GM21723 (cell line): Measurements from ENCODE around the gene DDN.
A peak's percentile ranks its signal among the peaks of the same experiment; 100 is the strongest.

Experiments used
- ATAC-seq: cut with Tn5 transposase; IDR thresholded peaks from one replicate; pipeline ENCODE4 v1.9.1; 2021; ENCODE audit warnings: mild to moderate bottlenecking, moderate library complexity; ENCODE audit not compliant: unreplicated experiment

The DDN gene

DNA sequence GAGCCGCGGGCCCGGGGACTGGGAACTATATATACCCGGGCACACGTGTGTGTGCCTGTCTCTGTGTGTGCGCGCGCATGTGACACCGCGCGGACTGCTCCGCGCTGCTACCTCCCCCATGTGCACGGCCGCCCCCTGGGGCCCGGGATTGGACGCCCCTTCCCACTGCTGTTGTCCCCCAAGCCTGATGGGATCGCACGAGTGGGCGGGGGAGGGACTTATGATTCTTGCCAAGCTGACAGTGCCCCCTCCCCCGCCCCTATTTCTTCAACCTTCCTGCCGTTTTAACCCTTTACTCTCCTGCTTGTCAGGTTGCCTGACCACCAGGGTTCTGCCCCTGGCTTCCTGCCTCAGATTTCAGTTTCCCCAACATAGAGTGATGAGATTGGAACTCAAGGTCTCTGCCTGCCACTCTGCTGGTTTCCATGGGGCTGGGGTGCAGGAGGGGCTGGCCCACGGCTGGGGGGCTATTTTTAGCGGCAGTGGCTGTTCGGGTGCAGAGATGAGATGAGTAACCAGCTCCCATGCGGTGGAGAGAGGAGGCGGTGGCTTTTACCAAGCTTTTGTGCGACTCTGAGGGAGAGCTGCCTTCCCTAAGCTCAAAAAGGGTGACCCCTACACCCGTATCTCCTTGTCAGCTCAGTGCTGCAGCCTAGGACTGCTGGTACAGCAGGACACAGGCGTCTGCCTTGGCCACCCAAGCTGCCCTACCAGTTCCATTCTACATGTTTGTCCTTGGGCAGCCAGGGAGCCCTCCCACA lies at the start of gene DDN:
TSS of gene DDN (minus strand) at position 5 of the 761 bp plus-strand sequence. CDS start 88 bp downstream, outside the sequence.
- ATAC-seq: peak; percentile 35

DNA sequence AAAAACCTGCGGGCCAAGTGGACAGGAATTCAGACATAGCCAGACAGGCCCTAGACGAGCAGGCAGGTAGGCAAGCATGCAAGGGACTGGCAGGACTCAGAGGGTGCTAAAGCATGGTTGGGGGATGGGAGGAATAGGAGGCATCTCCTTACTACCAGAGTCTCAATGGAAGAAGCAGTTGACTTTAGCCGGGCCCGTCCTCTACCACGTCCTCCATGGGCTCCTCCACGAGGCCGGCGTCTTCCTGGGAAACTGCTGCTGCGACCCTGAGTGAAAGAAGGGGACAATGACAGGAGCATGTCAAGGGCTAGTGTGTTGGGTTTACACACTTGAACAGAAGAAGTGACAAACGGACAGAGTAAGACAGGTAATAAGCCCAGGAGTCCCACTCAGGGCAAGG lies 49.8 kb upstream of the DDN start:
- no peak for ATAC-seq

DNA sequence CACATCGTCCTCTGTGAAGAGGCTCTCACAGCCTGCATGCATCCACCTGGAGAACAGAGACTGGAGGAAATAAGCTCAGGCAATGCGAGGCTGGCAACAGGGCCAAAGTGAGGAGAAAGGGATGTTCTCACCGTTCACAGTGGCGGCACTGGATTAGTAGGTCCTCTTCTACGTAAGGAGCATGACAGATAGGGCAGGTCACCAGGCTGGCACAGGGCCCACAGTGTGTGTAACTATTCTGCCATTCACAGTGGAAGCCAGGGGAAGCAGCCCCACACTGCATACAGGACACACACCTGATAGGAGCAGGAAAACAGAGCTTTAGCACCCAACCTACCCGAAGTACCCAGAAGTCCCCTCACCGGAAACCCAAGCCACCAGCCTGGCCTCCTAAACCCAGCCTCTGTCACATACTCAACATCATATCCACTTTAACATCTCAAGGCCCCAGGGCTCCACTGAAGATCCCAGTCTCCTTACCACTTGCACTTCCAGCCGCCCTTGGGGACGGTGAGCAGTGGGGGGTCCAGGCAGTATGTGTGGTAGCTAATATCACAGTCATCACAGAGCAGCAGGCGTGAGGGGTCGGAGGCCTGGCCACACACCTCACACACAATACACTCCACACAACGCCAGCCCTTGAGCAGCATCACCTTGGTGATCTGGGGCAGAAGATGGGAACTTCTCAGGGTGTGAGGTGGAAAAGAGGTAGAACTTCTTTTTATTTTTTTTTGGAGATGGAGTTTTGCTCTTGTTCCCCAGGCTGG lies 47.1 kb upstream of the DDN start:
- no peak for ATAC-seq

DNA sequence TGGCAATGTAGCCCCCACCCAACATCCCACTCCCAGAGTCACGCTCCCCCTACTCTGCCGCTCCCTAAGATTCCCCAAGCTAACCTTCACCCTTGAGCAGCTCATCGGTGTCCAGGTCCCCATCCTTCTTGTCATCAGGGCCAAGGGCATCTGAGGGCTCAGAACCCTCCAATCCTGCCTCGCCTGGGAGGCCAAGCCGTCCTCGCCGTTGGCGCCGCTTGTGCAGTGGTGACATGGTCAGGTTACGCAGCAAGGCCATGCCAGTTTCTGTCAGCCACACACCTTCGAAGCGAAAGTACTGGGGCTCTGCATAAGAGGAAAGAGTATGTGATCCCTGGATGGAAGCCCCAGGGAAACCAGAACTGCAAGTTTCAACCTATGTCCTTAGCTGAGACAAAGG lies 45.5 kb upstream of the DDN start:
- no peak for ATAC-seq

DNA sequence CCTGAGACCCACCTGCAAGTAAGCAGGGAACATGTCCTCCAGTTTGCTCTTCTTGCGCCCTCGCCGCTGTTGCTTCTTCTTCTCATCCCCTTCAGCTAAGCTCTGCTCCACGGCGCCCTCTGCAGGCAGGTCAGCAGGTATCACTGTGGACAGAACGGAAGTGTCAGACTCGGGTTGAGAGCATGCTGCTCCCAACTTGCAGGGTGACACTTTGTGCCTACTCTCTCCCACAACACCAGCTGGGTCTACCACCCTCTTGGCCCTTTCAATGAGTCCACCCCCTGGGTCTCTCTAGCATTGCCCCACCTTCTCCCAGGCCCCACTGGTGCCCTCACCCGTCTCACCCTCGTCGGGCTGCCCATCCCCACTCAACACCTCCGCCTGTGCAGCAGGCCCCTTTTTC lies 44.7 kb upstream of the DDN start:
- ATAC-seq: no peak

DNA sequence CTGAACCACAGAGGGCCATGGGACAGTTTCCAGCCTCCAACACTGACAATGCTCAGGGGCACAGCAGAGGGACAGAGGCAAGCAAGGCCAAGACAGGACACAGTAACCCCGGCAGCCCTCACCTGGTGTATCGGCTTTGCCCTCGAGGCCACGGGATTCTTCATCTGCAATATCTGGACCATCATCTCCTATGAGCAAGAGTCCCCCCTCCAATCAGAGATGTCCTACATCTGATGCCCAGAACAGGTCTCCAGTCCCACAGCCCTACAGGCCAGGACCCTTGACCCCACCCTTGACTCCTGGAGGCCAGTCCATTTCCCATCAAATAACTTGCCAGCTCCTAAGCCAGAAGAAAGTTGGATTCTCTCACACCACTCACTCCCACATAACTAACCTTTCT lies 44.1 kb upstream of the DDN start:
- no peak for ATAC-seq

DNA sequence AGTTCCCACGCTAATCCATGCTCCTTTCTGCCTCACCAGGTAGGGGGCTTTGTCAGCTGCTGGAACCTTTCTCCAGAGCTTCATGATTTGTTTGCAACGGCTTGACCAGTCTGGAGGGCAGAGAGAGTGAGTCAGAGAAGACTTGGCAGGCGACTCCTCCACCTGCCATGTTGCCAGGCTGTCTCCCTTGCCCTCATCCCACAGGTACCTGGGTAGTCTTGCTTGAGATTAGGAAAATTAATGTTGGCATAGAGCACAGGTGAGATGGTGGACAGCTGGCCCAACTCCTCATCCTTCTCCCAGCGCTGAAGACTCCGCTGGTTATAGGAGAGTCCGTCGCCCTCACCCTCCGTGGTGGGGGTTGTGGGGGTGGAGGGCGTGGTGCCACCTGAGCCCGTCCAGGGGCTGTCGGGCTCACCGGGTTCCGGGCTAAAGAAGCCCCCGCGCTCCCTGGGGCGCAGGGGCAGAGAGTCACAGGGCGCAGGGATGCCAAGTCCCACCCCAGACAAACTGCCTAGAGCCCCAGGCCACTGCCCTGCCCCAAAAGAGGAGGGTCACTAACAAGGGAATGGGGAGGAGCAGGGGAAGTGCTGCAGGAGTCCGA lies 42.8 kb upstream of the DDN start:
- no peak for ATAC-seq

DNA sequence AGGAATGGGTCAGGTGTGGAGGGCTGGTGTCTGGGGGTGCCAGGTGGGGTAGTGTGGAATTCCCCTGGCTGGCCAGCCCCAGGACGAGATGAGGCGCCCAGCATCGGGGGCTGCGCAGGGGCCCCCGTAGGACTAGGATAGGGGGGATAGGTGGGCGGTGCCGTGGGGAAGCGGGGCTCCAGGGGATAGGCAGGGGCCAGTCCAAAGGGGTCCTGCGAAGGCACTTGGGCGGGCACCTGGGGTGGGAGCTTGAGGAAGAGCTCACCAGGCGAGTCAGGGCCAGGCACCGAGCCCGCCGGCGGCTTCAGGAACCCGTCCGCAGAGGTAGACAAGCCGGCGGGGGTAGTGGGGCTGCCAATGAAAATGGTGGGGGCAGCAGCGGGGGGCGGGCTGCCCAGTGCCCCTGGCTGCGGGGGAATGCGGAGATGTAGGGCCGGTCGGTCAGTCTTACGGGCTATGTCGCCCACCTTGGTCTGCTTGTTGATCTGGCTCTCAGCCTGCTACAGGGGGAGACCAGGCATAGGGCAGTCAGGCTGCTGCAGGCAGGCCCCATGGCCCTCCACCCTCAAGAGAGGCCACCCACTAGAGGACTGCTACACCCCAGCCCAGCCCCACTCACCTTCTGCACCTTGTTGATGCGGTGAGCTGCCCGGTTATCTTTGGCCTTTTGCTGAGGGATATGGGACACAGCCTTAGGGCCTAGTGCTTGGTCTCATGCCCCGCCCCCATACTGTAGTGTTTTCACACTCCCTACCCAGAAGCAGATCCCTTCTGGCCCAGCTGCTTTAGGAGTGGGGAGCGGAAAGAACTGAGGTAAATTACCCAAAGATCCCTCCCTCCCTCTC lies 42.1 kb upstream of the DDN start:
- no peak for ATAC-seq

DNA sequence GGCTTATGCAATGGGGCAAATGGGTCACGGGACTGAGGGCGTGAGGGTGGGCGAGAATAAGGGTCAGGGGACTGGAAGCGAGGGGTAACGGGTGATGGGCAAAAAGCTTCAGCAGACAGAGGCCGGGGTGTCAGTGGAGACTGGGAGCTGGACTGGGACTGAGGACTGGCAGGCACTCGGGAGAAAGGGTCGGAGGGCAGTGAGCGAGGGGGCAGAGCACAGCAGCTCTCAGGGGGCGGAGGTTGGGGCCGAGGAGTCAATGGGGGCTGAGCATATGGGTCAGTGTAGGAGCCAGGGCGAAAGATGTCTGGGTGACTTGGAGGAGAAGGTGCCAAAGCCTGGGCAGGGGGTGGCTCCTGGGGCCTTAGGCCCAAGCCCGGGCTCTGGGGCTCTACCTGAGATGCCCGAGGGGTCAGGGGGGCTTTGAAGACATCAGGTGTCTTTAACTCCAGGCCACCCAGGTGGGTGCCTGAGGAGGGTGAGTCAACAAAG lies 41.2 kb upstream of the DDN start:
- ATAC-seq: no peak

DNA sequence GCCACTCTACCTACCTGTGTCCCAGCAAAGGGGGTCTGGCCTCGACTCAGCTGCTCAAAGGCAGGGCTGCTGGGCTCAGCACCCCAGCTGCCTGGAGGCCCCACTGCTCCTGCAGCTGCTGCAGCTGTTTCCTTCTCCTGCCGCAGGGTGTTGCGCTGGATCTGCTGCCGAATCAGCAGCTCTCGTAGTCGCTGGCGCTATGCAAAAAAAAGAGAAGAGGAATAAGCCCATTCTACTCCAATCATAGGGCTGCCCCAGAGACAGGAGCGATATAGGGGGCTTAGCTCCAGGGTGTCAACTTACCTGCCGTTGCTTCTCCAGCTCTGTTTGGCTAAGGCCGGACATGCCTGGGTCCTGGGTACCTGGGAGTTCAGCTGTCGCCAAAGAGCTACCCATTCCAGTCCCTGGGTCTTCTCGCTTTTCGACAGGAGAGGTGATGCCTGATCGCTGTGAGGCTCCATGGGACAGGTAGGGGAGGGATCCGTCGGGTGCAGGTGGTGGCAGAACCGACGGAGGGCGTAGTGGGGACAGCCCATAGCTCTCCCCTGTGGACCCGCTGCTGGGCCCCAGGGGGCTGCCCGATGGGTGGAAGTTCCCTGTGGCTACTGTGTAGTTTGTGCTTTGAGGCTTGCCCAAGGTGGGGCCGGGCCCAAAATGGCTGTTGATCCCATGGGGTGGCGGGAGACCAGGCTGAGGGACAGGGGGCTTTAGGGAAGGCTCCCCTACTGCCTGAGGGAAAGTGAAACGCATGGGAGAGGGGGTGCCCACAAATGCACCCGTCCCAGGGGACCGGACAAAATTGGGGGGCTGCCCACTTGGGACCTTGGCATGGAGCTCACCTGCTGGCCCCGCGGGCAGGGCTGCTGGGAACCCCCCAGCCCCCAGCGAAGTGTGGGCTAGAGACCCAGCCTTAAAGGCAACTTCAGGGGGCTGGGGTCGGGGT lies 40.5 kb upstream of the DDN start:
- ATAC-seq: no peak

DNA sequence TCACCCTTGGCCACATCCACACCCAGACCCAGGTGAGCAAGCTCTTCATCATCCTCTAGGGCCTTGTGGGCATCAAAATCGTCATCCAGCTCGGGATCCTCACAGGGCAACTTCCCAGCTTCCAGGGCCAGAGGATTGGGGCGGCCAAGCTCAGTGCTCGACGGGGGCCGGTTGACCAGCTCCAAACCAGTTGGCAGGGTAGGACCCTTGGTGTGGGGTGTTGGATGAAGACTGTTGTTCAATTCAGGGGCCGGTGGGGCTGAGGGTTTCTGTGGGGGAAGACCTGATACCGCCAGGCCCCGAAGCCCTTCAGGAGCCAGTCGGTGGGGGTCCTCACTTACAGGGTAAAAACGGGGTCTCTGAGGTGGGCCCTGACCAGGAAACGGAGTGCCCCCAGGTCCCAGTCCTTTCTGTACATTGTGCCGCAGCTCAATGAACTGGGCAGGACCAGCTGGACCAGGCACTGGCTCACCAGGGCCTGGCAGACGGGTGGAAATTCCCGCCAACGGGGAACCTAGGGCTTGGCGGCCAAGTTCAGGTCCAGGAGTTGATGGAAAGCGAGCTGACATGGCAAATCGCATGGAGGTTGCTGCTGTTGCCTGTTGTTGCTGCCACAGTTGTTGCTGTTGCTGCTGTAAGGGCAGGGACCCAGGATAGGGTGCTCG lies 39.2 kb upstream of the DDN start:
- no peak for ATAC-seq

DNA sequence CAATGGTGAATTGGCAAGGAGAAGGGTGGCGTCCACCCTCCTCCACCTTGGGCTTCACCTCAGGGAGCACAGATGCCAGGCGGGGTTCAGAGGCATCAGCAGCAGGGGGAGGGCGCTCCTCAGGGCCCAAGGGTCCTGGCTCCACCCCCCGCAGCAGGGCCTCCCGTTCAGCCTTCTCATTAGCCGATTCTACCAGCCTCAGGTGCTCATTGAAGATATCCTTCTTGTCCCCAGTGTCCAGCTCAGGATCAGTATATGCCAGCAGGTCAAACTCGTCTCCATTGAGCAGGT lies 38.7 kb upstream of the DDN start:
- ATAC-seq: no peak

DNA sequence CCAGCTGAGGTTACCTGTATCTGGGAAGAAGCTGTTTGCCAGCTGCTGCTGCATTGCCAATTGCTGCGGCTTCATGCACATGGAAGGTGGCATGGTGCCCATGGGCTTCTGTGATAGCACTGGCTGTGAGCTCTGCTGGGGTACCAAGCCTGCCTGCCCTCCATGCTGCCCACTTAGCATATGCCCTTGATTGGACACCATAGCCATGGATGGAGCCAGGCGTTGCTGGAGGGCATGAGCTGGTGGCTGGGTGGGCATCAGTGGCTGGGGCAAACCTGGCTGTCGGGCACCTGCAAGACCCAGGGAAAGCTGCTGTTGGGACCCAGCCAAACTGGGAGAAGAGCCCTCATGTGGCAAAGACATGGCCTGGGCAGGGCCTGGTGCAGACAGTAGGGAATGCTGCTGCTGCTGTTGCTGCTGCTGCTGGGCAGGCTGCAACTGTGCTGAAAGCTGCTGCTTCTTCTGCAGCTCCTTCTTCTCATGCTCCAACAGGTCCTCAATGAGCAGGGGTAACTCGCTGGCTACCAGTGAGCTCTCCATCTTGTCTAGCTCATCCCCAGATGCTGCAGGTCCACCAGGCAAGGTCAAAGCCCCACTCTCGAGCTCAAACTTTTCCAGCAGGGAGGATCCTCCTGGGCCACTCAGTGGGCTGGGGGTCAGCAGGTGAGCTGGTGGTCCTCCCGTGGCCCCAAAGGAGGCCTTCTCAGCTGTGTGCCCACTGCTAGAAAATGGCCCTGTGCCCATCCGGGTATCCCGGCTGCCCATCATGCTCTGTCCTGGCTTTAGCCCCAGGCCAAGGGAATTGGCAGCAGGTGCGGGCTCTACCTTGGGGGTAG lies 38.2 kb upstream of the DDN start:
- no peak for ATAC-seq

DNA sequence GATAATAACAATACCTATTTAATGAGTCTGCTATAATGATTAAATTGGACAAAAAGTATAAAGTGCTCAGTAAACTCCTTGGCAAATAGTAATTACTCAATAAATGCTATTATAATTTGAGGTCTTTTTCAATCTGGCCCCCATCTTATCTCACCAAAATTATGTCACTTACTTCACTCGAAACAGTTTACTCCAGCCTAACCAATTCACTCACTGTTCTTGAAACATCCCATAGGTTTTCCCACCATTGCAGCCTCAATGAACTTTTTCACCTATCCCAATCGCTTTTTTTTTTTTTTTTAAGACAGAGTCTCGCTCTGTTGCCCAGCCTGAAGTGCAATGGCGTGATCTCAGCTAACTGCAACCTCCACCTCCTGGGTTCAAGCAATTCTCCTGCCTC lies 36.9 kb upstream of the DDN start:
- no peak for ATAC-seq

DNA sequence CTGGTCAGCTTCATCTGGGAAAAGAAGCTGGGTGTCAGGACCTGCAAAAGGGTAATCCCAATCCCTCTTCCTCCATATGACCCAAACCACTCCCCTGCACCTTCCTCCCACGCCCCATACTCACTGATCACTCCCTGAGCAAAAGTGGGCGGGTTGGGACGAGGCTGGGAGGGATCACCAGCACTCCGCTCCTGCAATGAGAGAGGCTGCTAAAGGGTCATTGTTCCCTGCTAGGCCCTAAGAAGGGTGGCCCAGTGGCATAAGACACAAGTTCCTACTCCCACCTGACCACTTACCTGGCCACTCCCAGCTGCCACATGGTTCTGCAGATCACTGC lies 35.1 kb upstream of the DDN start:
- no peak for ATAC-seq

DNA sequence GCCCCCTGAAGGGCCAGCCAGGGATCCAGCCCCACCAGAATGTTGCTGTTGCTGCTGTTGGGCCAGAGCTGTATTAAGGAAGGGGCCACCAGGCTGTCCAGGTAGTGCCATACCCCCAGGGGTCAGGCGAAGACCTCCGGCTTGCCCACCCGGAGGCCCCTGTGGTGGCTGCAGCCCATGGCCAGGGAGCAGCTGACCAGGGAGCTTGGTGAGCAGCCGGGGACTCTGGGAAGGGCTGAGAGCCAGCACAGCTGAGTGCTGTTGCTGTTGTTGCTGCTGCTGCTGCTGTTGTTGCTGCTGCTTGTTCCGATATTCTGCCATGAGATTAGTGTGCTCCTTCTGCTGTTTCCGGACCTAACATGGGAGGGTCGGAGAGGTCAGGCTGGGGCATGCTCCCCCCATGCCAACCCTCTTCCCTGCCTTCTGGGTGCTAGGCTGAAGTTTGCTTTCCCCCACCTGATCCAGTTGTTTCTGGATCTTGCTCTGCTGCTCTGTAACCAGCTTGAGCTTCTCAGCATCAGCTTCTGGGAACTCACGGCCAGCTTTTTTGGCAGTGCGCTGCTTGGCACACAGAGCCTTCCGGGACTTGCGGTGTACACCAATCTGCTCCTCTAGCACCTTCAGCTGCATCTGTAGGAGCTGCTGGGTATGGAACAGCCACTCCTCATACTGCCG lies 34.6 kb upstream of the DDN start:
- ATAC-seq: no peak

DNA sequence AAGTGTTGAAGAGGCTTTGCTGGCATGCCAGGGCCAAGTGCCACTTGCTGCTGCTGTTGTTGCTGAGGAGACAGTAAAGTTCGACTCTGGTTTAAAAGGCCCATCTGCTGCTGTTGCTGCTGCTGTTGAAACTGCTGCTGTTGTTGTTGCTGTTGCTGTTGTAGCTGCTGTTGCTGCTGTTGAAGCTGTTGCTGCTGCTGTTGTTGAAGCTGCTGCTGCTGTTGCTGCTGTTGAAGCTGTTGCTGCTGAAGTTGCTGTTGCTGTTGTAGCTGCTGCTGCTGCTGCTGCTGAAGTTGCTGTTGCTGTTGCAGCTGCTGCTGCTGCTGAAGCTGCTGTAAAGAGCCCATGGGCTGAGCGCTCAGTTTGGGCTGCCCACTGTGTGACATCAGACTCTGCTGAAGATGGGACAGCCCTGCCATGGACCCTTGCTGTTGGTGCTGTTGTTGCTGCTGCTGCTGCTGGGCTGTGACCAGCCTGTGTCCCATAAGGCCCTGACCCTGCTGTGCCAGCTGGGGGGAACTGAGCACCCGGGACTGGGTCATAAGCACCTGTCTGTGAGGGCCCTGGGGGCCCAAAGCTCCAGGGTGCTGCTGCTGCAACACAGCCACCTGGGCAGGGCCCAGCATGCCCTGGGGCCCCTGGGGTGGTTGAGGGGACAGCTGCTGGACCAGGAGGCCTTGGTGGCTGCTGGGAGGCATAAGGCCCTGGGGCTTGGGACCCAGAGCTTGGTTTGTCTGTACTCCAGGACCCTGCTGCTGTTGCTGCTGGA lies 33.7 kb upstream of the DDN start:
- no peak for ATAC-seq

DNA sequence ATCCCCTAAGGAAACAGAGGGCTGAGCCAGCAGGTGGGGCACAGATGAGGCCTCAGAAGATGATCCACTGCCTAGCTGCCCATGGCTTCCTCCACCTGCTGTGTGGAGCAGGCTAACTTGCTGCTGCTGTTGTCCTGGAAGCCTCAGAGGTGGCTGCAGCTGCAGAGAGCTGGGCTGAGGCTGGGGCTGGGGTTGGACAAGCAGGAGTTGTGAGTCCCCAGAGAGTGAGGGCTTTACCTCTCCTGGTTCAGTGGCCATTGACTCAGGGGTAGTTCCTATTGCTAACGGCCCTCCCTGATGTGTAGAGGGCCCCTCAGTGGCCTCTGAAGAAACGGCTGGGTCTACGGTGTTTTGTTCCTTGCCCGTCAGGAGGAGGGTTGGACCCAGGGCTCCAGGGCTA lies 33.1 kb upstream of the DDN start:
- no peak for ATAC-seq
